Nephron progenitor cell (in vitro differentiated cells): Measurements from ENCODE around the gene C1orf174.

Experiments used
- DNase-seq: peaks from one replicate; pipeline ENCODE4 v3.0.0; 2021
- H3K27ac Mint-ChIP-seq: 2 replicates; pipeline ENCODE4 v1.8.0; 2021; ENCODE audit warnings: mild to moderate bottlenecking, moderate library complexity, mixed read lengths
- H3K27me3 Mint-ChIP-seq: 2 replicates; pipeline ENCODE4 v1.8.0; 2021; ENCODE audit warnings: mild to moderate bottlenecking, low read depth, mixed read lengths; ENCODE audit not compliant: poor library complexity
- H3K36me3 Mint-ChIP-seq: 2 replicates; pipeline ENCODE4 v1.8.0; 2021; ENCODE audit warnings: low read depth, mixed read lengths
- H3K4me1 Mint-ChIP-seq: 2 replicates; pipeline ENCODE4 v1.8.0; 2021; ENCODE audit warnings: mixed read lengths
- H3K4me3 Mint-ChIP-seq: 2 replicates; pipeline ENCODE4 v1.8.0; 2021; ENCODE audit warnings: mild to moderate bottlenecking, moderate library complexity, mixed read lengths
- H3K9me3 Mint-ChIP-seq: 2 replicates; pipeline ENCODE4 v1.8.0; 2021; ENCODE audit warnings: mild to moderate bottlenecking, moderate library complexity, mixed read lengths
- CTCF ChIP-seq: fragments of 200-600 bp; sonication (generic); IDR thresholded peaks from 2 replicates; pipeline ENCODE4 v1.5.0; 2021; ENCODE audit warnings: antibody characterized with exemption

Gene C1orf174

DNA sequence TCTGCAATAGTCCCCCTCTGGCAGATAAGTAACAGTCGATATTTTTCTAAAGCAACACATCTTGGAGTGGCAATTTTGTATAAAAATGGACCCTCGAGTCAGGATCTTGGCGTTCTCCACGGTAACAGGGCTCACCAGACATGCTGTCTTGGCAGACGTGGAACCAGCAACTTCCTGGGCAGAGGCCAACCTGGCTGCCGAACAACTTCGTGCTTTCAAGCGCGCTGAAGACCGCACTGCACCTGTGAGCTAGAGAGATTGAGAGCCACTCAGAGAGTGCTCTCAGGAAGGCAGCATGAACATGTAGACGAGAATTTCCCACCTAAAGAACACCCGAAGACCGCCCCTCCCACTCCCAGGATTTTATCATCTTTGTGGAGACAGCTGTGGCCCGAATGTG is 7.3 kb downstream of the C1orf174 start:
- Mint-ChIP-seq H3K4me1 (peaks cover 4% of the 10 kb centered on the region), H3K27me3 (no peaks in the 10 kb centered on the region), H3K36me3 (peaks cover 58% of the 10 kb centered on the region)

GRCh38 chr1:3891329-3891865 is 8.7 kb downstream of the C1orf174 start:
- TF ChIP-seq CTCF: no peak

More for the DNA sequence above, 7.3 kb downstream of the C1orf174 start:
- no peak for TF ChIP-seq CTCF
- H3K4me3 Mint-ChIP-seq: no peak overlapping the region
- H3K27ac Mint-ChIP-seq: peak overlapping the region; percentile 78
- H3K9me3 Mint-ChIP-seq: peaks cover 12% of the 10 kb centered on the region
- DNase-seq: no peak

GRCh38 chr1:3890389-3891328 is 9.4 kb downstream of the C1orf174 start:
- no peaks in the 10 kb centered on the region for H3K9me3 Mint-ChIP-seq
- no peaks in the 10 kb centered on the region for H3K27me3 Mint-ChIP-seq
- H3K4me3 Mint-ChIP-seq: no peak overlapping the region
- no peaks in the 10 kb centered on the region for H3K4me1 Mint-ChIP-seq
- no peak for DNase-seq
- H3K36me3 Mint-ChIP-seq: peaks cover 38% of the 10 kb centered on the region
- no peak for TF ChIP-seq CTCF
- H3K27ac Mint-ChIP-seq: no peak overlapping the region

More at GRCh38 chr1:3891329-3891865, 8.7 kb downstream of the C1orf174 start:
- no peak for DNase-seq
- H3K36me3 Mint-ChIP-seq: peaks cover 45% of the 10 kb centered on the region
- peaks cover 2% of the 10 kb centered on the region for H3K9me3 Mint-ChIP-seq
- peaks cover 3% of the 10 kb centered on the region for H3K4me1 Mint-ChIP-seq
- no peak overlapping the region for H3K4me3 Mint-ChIP-seq
- no peaks in the 10 kb centered on the region for H3K27me3 Mint-ChIP-seq
- H3K27ac Mint-ChIP-seq: no peak overlapping the region

- Mint-ChIP-seq H3K4me3 (no peak overlapping the region), H3K27me3 (no peaks in the 10 kb centered on the region), H3K36me3 (peaks cover 33% of the 10 kb centered on the region), H3K4me1 (no peaks in the 10 kb centered on the region), H3K27ac (no peak overlapping the region), H3K9me3 (no peaks in the 10 kb centered on the region)
- TF ChIP-seq CTCF: no peak
- DNase-seq: no peak
These were observed 10.1 kb downstream of the C1orf174 start for GRCh38 chr1:3889936-3890335.

- Mint-ChIP-seq H3K4me1 (no peaks in the 10 kb centered on the region), H3K27me3 (no peaks in the 10 kb centered on the region), H3K4me3 (no peak overlapping the region), H3K27ac (peak overlapping the region; percentile 68), H3K36me3 (peaks cover 41% of the 10 kb centered on the region), H3K9me3 (no peaks in the 10 kb centered on the region)
- no peak for DNase-seq
- no peak for TF ChIP-seq CTCF
These were observed 11.8 kb downstream of the C1orf174 start for GRCh38 chr1:3888301-3888700.
